Osteocyte (in vitro differentiated cells): ENCODE data around the gene SLC17A5. TPM values are rescaled to one million over a fixed set of nuclear protein-coding genes. Genes with fewer than 3 reads are reported as not detected.

Experiments
- DNase-seq: peaks from one replicate; pipeline ENCODE4 v3.0.0; 2021; ENCODE audit warnings: mixed read lengths; ENCODE audit not compliant: unreplicated experiment; ENCODE audit errors: extremely low spot score
- H3K27ac Mint-ChIP-seq: one replicate; pipeline ENCODE4 v1.8.0; 2021; ENCODE audit warnings: mild to moderate bottlenecking, mixed read lengths; ENCODE audit not compliant: unreplicated experiment
- H3K27me3 Mint-ChIP-seq: one replicate; pipeline ENCODE4 v1.8.0; 2021; ENCODE audit warnings: mixed read lengths; ENCODE audit not compliant: unreplicated experiment
- H3K36me3 Mint-ChIP-seq: one replicate; pipeline ENCODE4 v1.8.0; 2021; ENCODE audit warnings: mixed read lengths; ENCODE audit not compliant: unreplicated experiment
- H3K4me1 Mint-ChIP-seq: one replicate; pipeline ENCODE4 v1.8.0; 2021; ENCODE audit warnings: mixed read lengths; ENCODE audit not compliant: unreplicated experiment
- H3K4me3 Mint-ChIP-seq: one replicate; pipeline ENCODE4 v1.8.0; 2021; ENCODE audit warnings: mild to moderate bottlenecking, moderate library complexity, mixed read lengths; ENCODE audit not compliant: unreplicated experiment
- H3K9me3 Mint-ChIP-seq: one replicate; pipeline ENCODE4 v1.8.0; 2021; ENCODE audit warnings: mixed read lengths; ENCODE audit not compliant: unreplicated experiment
- CTCF ChIP-seq: fragments of 200-600 bp; sonication (generic); IDR thresholded peaks from 2 replicates; pipeline ENCODE4 v1.5.0; 2021; ENCODE audit warnings: antibody characterized with exemption, mild to moderate bottlenecking, moderate library complexity
- total RNA-seq: library from RNA; stranded (reverse); gene quantifications from 2 replicates; pipeline ENCODE4 v1.2.1, GENCODE V29; 2021

SLC17A5 gene
- total RNA-seq, 1 donor from 2014 or later: 20.4 TPM

- H3K4me1 Mint-ChIP-seq: no peaks in the 10 kb centered on the region
- peaks cover 14% of the 10 kb centered on the region for H3K36me3 Mint-ChIP-seq
- no peaks in the 10 kb centered on the region for H3K9me3 Mint-ChIP-seq
- DNase-seq: no peak
- no peak overlapping the region for H3K4me3 Mint-ChIP-seq
- no peak for TF ChIP-seq CTCF
- H3K27me3 Mint-ChIP-seq: no peaks in the 10 kb centered on the region
- H3K27ac Mint-ChIP-seq: no peak overlapping the region
Observed at GRCh38 chr6:73614802-73615201, 39.0 kb downstream of the SLC17A5 start.

DNA sequence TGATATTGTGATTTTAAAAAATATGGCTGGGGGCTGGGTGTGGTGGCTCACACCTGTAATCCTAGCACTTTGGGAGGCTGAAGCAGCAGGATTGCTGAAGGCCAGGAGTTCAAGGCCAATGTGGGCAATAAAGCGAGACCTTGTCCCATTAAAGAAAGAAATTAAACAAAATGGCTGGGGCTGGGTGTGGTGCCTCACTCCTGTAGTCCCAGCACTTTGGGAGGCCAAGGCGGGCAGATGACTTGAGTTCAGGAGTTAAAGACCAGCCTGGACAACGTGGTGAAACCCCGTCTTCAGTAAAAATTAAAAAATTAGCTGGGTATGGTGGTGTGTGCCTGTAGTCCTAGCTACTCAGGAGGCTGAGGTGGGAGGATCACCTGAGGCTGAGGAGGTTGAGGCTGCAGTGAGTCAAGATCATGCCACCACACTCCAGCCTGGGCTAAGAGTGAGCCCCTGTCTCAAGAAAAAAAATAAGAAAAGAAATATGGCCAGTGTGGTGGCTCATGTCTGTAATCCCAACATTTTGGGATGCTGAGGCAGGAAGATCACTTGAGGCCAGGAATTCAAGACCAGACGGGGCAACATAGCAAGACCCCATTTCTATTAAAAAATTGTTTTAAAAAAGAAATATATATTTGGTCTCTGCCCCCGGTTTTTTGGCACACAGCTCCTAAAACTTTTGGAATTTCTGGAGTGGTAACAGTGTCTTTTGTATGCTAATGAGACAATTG is 39.8 kb downstream of the SLC17A5 start:
- no peak for TF ChIP-seq CTCF
- no peak overlapping the region for H3K27ac Mint-ChIP-seq
- no peaks in the 10 kb centered on the region for H3K27me3 Mint-ChIP-seq
- H3K4me3 Mint-ChIP-seq: no peak overlapping the region
- H3K4me1 Mint-ChIP-seq: no peaks in the 10 kb centered on the region
- H3K36me3 Mint-ChIP-seq: peaks cover 19% of the 10 kb centered on the region
- no peaks in the 10 kb centered on the region for H3K9me3 Mint-ChIP-seq
- no peak for DNase-seq

- TF ChIP-seq CTCF: no peak
- H3K27me3 Mint-ChIP-seq: no peaks in the 10 kb centered on the region
- no peaks in the 10 kb centered on the region for H3K4me1 Mint-ChIP-seq
- H3K36me3 Mint-ChIP-seq: peaks cover 20% of the 10 kb centered on the region
- no peak for DNase-seq
- no peak overlapping the region for H3K4me3 Mint-ChIP-seq
- no peaks in the 10 kb centered on the region for H3K9me3 Mint-ChIP-seq
- no peak overlapping the region for H3K27ac Mint-ChIP-seq
Observed at GRCh38 chr6:73612611-73613010, 41.2 kb downstream of the SLC17A5 start.

GRCh38 chr6:73610444-73611275 is 43.1 kb downstream of the SLC17A5 start:
- H3K4me3 Mint-ChIP-seq: no peak overlapping the region
- H3K27ac Mint-ChIP-seq: no peak overlapping the region
- peak; percentile 73 for TF ChIP-seq CTCF
- no peaks in the 10 kb centered on the region for H3K4me1 Mint-ChIP-seq
- H3K36me3 Mint-ChIP-seq: peaks cover 19% of the 10 kb centered on the region
- DNase-seq: no peak
- H3K27me3 Mint-ChIP-seq: no peaks in the 10 kb centered on the region
- no peaks in the 10 kb centered on the region for H3K9me3 Mint-ChIP-seq

DNA sequence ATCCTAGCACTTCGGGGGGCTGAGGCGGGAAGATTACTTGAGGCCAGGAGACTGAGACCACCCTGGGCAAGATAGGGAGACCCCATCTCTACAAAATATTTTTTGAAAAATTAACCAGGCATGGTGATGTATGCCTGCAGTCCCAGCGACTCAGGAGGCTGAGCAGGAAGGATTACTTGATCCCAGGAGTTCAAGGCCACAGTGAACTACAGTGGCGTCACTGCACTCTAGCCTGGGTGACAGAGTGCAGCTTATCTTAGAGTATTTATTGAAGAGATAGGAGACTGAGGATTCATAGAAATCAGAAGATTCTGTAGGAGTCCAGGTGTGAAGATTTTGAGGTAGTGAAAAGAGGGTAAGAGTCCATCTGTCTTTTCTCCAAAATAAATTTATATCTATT is 45.0 kb downstream of the SLC17A5 start:
- Mint-ChIP-seq H3K27me3 (no peaks in the 10 kb centered on the region), H3K27ac (no peak overlapping the region), H3K4me1 (no peaks in the 10 kb centered on the region), H3K9me3 (no peaks in the 10 kb centered on the region), H3K36me3 (peaks cover 21% of the 10 kb centered on the region), H3K4me3 (no peak overlapping the region)
- DNase-seq: no peak
- TF ChIP-seq CTCF: no peak
